CD4-positive, alpha-beta T cell (primary cell): Measurements from ENCODE around the gene ROPN1B. TPM values are rescaled to one million over a fixed set of nuclear protein-coding genes. Genes with fewer than 3 reads are reported as not detected.

Source experiments
- ATAC-seq: fragments of 200-7000 bp; cut with Tn5 transposase; one replicate; pipeline ENCODE4 v1.10.0; 2022; ENCODE audit warnings: mild to moderate bottlenecking; ENCODE audit not compliant: poor library complexity
- CTCF ChIA-PET: fragments of 350-600 bp; sonication (Branson Sonifier 250); formaldehyde crosslinking; loops from one replicate; lab custom pipeline; 2021; ENCODE audit warnings: antibody characterized with exemption, inconsistent platforms; lab: Charles Lee
- POLR2A ChIA-PET: fragments of 350-600 bp; sonication (Branson Sonifier 250); formaldehyde crosslinking; loops from one replicate; lab custom pipeline; 2021; ENCODE audit warnings: antibody characterized with exemption, inconsistent platforms; lab: Charles Lee
- DNase-seq, 14 experiments: peaks; one replicate each; pipeline ENCODE4 v3.0.0-alpha.2; 2013 to 2020; ENCODE audit warnings: mixed read lengths in 2 of 14
- H3K27ac ChIP-seq, 2 donors: one replicate each; pipeline versions ENCODE4 v1.5.1 to v1.7.0; 2013; ENCODE audit warnings: low read length in 2 of 2, low read depth in 1 of 2, mild to moderate bottlenecking in 1 of 2
- H3K27me3 ChIP-seq, 2 experiments: 1 replicate in 1 of 2; 2 replicates in 1 of 2; pipeline versions ENCODE4 v1.6.1 to v1.7.0; 2013; ENCODE audit warnings: low read length in 2 of 2, control low read depth in 1 of 2, mild to moderate bottlenecking in 1 of 2, moderate library complexity in 1 of 2; ENCODE audit not compliant: insufficient read depth in 2 of 2, control insufficient read depth in 1 of 2
- H3K36me3 ChIP-seq: one replicate; pipeline ENCODE4 v1.6.1; 2013; ENCODE audit warnings: low read length, control low read depth; ENCODE audit not compliant: insufficient read depth
- H3K4me1 ChIP-seq: one replicate; pipeline ENCODE4 v1.6.1; 2013; ENCODE audit warnings: low read length, control low read depth; ENCODE audit not compliant: insufficient read depth
- H3K4me3 ChIP-seq: one replicate; pipeline ENCODE4 v1.5.1; 2013; ENCODE audit warnings: mild to moderate bottlenecking, low read length, moderate library complexity
- H3K9me3 ChIP-seq, 2 experiments: 1 replicate in 1 of 2; 2 replicates in 1 of 2; pipeline versions ENCODE4 v1.6.1 to v1.7.0; 2013; ENCODE audit warnings: low read length in 2 of 2, mild to moderate bottlenecking in 2 of 2, control low read depth in 1 of 2, moderate library complexity in 1 of 2; ENCODE audit not compliant: control insufficient read depth in 1 of 2, insufficient read depth in 1 of 2
- H3K27ac Mint-ChIP-seq: one replicate; pipeline ENCODE4 v1.8.0; 2020; ENCODE audit warnings: mixed read lengths
- H3K27me3 Mint-ChIP-seq: one replicate; pipeline ENCODE4 v1.8.0; 2021; ENCODE audit warnings: mixed read lengths
- H3K36me3 Mint-ChIP-seq: one replicate; pipeline ENCODE4 v1.8.0; 2021; ENCODE audit warnings: low read depth, mixed read lengths
- H3K4me1 Mint-ChIP-seq: one replicate; pipeline ENCODE4 v1.8.0; 2021; ENCODE audit warnings: low read depth, mixed read lengths
- H3K4me3 Mint-ChIP-seq: one replicate; pipeline ENCODE4 v1.8.0; 2020; ENCODE audit warnings: mild to moderate bottlenecking, mixed read lengths
- H3K9me3 Mint-ChIP-seq: one replicate; pipeline ENCODE4 v1.8.0; 2020; ENCODE audit warnings: mixed read lengths
- intact Hi-C, 2 experiments: fragments of 100-400 bp; cut with DNase I in 1 of 2; cut with micrococcal nuclease in 1 of 2; formaldehyde crosslinking; loops; one replicate each; pipeline versions ENCODE4 v1.15.1 to v1.9.0; 2023 to 2025; cut with DNase I, micrococcal nuclease
- total RNA-seq, 174 experiments: library from RNA in 2 of 174; stranded (reverse) in 2 of 174; gene quantifications; one replicate each; pipeline ENCODE4 v1.2.3 and lab custom pipeline; 2021 to 2026
- TF ChIP-seq, protein P1 (sequence below): fragments of 200-600 bp; IDR thresholded peaks from one replicate; pipeline ENCODE4 v1.8.0; 2022; ENCODE audit warnings: antibody characterized with exemption, mild to moderate bottlenecking

Gene ROPN1B
- total RNA-seq, 2 experiments from 2014 or later = 0.25 TPM; not detected in 1

DNA sequence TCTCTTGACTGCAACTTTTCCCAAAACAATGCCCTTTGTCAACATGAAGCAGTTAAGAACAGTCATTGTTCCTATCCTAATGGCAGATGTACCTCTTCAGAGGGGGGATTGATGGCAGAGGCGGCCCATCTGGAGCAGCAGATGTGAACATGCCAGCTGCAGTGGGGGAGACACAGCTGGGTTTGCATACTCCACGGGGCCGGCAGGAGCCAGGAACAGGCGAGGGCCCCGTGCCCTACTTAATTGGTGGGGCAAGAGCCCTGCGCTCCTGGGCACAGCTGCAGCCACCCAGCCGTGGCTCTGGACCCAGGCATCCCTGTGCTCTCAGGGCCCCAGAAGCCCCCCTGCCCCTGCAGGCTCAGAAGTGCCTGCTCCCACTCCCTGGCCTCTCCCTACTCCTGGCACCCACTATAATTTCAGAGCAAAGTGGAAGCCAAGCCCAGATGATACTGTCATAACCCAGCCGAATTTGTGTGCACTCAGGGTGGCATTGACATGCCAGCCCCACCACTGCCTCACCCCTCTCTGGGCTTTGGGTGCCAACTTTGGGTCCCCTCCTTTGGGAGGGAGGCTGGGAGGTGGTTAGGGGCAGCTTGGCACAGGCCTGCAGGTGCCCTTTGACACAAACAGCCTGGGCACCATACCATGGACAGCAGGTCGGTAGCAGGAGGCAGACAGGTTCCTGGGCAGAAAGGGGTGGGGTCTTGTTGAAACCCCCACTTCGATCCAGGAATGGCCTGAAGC, 34.6 kb downstream of the ROPN1B start:
- Mint-ChIP-seq H3K4me1 (no peaks in the 10 kb centered on the region), H3K4me3 (no peak overlapping the region), H3K36me3 (peaks cover 32% of the 10 kb centered on the region), H3K27ac (no peak overlapping the region), H3K27me3 (no peaks in the 10 kb centered on the region), H3K9me3 (peaks cover 5% of the 10 kb centered on the region)
- Histone ChIP-seq H3K27ac (no peak overlapping the region), H3K9me3 (peaks cover 0 to 18% of the 10 kb centered on the region in 2 experiments), H3K4me1 (no peaks in the 10 kb centered on the region), H3K27me3 (no peaks in the 10 kb centered on the region), H3K4me3 (no peak overlapping the region), H3K36me3 (peaks cover 12% of the 10 kb centered on the region)
- DNase-seq (no peak), ATAC-seq (no peak)
- CTCF ChIA-PET = no interaction called here
- TF ChIP-seq, protein P1, sequence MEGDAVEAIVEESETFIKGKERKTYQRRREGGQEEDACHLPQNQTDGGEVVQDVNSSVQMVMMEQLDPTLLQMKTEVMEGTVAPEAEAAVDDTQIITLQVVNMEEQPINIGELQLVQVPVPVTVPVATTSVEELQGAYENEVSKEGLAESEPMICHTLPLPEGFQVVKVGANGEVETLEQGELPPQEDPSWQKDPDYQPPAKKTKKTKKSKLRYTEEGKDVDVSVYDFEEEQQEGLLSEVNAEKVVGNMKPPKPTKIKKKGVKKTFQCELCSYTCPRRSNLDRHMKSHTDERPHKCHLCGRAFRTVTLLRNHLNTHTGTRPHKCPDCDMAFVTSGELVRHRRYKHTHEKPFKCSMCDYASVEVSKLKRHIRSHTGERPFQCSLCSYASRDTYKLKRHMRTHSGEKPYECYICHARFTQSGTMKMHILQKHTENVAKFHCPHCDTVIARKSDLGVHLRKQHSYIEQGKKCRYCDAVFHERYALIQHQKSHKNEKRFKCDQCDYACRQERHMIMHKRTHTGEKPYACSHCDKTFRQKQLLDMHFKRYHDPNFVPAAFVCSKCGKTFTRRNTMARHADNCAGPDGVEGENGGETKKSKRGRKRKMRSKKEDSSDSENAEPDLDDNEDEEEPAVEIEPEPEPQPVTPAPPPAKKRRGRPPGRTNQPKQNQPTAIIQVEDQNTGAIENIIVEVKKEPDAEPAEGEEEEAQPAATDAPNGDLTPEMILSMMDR = no peak
- POLR2A ChIA-PET = interaction anchor here (1.2 to 1.7 kb wide), 2 partner anchors 11 to 13 kb away, joined by 3 to 12 read pairs; no protein-coding TSS in a partner anchor
- intact Hi-C loops = loop anchor here in 1 of 2 experiments (1.0 kb wide), 1 partner anchor 11 kb away; no protein-coding TSS in a partner anchor

- CTCF ChIA-PET = no interaction called here
- Mint-ChIP-seq H3K27ac (no peak overlapping the region), H3K27me3 (no peaks in the 10 kb centered on the region), H3K9me3 (peaks cover 5% of the 10 kb centered on the region), H3K4me1 (no peaks in the 10 kb centered on the region), H3K36me3 (peaks cover 38% of the 10 kb centered on the region), H3K4me3 (no peak overlapping the region)
- H3K36me3 ChIP-seq = peaks cover 12% of the 10 kb centered on the region
- peaks cover 0 to 18% of the 10 kb centered on the region in 2 experiments for H3K9me3 ChIP-seq
- TF ChIP-seq, protein P1 = no peak
- no peak for ATAC-seq
- no peak overlapping the region for H3K4me3 ChIP-seq
- H3K27me3 ChIP-seq = no peaks in the 10 kb centered on the region
- intact Hi-C loops = no loop called here
- no peak overlapping the region for H3K27ac ChIP-seq
- POLR2A ChIA-PET = interaction anchor here (1.2 to 1.7 kb wide), 2 partner anchors 12 to 13 kb away, joined by 3 to 12 read pairs; no protein-coding TSS in a partner anchor
- DNase-seq = no peak
- H3K4me1 ChIP-seq = no peaks in the 10 kb centered on the region
These were observed 35.2 kb downstream of the ROPN1B start for GRCh38 chr3:126004217-126004616.

- peaks cover 12% of the 10 kb centered on the region for H3K36me3 ChIP-seq
- no peaks in the 10 kb centered on the region for H3K4me1 ChIP-seq
- no peak overlapping the region for H3K27ac ChIP-seq
- peaks cover 0 to 18% of the 10 kb centered on the region in 2 experiments for H3K9me3 ChIP-seq
- ChIA-PET CTCF (interaction anchor here (0.6 kb wide), 1 partner anchor 430 kb away, joined by 3 read pairs; no protein-coding TSS in a partner anchor), POLR2A (interaction anchor here (1.2 to 1.7 kb wide), 2 partner anchors 12 to 14 kb away, joined by 3 to 12 read pairs; no protein-coding TSS in a partner anchor)
- H3K27ac Mint-ChIP-seq = no peak overlapping the region
- H3K4me1 Mint-ChIP-seq = no peaks in the 10 kb centered on the region
- peaks cover 42% of the 10 kb centered on the region for H3K36me3 Mint-ChIP-seq
- no peaks in the 10 kb centered on the region for H3K27me3 Mint-ChIP-seq
- TF ChIP-seq, protein P1 = no peak
- H3K9me3 Mint-ChIP-seq = peaks cover 5% of the 10 kb centered on the region
- intact Hi-C loops = no loop called here
- DNase-seq = no peak
- no peaks in the 10 kb centered on the region for H3K27me3 ChIP-seq
- no peak for ATAC-seq
- H3K4me3 Mint-ChIP-seq = no peak overlapping the region
- no peak overlapping the region for H3K4me3 ChIP-seq
These were observed 35.7 kb downstream of the ROPN1B start for GRCh38 chr3:126004692-126005091.
